Peyer's patch (tissue), 4 donors: Measurements from ENCODE around the gene GPR108.

Experiments
- CTCF ChIP-seq, 6 experiments: fragments of 450-650 bp in 4 of 6; fragments of 200-600 bp in 2 of 6; sonication (generic) in 1 of 6; IDR thresholded peaks; one replicate each; pipeline ENCODE4 v1.5.1; 2017 to 2019; ENCODE audit warnings: antibody characterized with exemption in 6 of 6, mild to moderate bottlenecking in 3 of 6, moderate library complexity in 1 of 6
- POLR2A ChIP-seq, 2 donors: fragments of 450-650 bp; IDR thresholded peaks; one replicate each; pipeline ENCODE4 v1.5.1; 2017; ENCODE audit warnings: antibody characterized with exemption in 2 of 2, mild to moderate bottlenecking in 2 of 2, moderate library complexity in 2 of 2

GRCh38 chr19:6731822-6732221 lies 5.6 kb downstream of the GPR108 start:
- TF ChIP-seq CTCF (IDR thresholded peaks at IDR 0.05) (no peak), POLR2A (IDR thresholded peaks at IDR 0.05) (no peak)
